ENCODE results near the gene MROH9.

MROH9 gene

GRCh38 chr1:171084091-171084490 is 148.8 kb downstream of the MROH9 start:
- DNase-seq (ENCODE audit: low read depth): no peak

DNA sequence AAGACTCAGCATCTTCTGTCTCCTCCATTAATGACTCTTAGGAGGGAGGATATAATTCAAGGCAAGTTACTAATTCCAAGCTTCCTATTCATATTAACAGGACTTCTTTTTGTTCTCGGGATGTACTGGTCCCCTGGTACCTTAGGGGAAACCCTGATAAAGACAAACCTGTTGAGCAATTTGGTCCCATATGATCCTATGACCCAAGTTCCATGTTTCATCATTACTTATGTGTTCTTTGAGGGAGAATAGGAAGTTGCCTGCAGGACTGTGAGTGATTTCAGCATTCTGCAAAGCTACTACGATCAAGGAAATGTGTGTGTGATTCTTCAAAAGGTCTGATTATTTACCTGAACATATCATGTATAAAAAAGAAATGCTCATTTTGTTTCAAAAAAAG is 149.5 kb downstream of the MROH9 start:
- no peak for DNase-seq (ENCODE audit: low read depth)

DNA sequence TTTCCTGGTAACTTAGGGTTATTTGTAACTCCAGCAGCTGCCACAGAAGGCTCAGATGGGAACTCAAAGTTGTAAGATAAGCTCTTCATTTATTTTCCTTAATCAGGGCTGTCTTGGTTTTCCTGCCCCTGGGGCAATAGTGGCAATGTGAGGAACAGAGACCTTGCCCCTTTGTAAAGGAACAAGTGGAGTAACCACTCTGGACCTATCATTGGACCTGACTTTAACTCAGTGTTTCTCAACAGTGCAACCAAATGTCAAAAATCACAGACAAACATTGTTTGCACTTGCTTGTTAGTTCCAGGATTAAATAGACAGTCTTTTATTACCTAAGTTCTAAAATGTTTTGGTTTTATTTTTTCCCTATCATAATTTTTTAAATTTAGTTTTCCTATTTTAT is 152.6 kb downstream of the MROH9 start:
- DNase-seq (ENCODE audit: low read depth): no peak

DNA sequence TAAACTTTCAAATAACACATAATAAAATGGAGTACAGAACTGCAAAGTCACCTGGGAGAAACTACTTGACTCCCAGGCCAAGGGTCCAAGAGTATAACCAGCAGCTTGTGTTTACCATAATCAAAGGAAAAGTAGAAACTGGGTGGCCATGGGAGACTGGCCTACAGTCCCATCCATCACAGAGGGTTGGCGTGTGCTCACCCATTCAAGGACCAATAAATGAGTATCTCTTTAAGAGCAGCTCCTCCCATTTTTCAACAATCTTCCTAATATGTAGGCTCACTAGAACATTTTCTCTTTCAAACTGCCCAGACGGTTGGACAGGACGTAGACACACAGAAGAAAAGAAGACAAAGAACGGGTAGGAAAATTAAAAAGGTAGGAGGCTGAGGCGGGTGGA is 155.3 kb downstream of the MROH9 start, which contains the start of gene FMO3:
TSS of gene FMO3 (plus strand) at position 302 of the 400 bp plus-strand sequence. CDS start 1,754 bp downstream, outside the sequence.
- no peak for DNase-seq (ENCODE audit: low read depth)

DNA sequence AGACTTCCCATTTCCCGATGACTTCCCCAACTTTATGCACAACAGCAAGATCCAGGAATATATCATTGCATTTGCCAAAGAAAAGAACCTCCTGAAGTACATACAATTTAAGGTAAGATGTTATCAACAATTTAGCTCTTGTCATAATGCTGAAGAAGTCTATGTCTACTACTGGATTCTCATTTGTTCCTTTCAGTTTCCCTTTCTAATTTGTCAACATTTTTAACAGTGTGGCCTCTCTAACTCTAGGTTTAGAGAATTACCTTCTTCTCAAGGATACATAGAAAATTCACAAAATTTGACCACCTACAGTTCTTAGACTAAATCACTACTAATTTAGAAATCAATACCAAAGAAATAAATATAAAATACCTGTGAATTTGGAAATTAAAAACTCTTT is 168.5 kb downstream of the MROH9 start:
- DNase-seq (ENCODE audit: low read depth): no peak

DNA sequence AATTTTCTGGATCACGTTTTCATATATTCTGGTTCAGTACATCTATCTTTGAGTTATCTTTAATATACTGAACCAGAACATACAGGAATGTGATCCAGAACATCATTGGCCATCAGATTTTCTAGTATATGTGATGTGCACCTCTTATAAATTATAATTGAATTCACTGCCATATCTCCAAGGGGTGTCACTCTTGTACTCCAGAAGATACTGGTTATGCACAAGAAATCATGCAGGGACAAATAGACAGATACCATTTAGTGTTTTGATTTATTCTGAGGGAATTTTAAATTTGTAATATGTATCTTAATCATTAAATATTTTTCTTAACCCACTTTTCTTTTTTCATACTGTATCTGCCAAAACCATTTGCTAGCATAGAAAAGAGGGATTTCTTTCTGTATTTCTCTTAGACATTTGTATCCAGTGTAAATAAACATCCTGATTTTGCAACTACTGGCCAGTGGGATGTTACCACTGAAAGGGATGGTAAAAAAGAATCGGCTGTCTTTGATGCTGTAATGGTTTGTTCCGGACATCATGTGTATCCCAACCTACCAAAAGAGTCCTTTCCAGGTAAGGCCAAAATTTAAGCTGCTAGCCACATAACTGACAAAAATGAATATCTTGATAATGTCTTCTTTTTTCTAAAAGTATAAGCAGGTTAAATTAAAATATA is 172.1 kb downstream of the MROH9 start:
- no peak for DNase-seq (ENCODE audit: low read depth)

- DNase-seq (ENCODE audit: low read depth): no peak
These were observed 172.6 kb downstream of the MROH9 start for GRCh38 chr1:171107969-171108368.

- no peak for DNase-seq (ENCODE audit: low read depth)
These were observed 174.6 kb downstream of the MROH9 start for GRCh38 chr1:171109966-171110365.

DNA sequence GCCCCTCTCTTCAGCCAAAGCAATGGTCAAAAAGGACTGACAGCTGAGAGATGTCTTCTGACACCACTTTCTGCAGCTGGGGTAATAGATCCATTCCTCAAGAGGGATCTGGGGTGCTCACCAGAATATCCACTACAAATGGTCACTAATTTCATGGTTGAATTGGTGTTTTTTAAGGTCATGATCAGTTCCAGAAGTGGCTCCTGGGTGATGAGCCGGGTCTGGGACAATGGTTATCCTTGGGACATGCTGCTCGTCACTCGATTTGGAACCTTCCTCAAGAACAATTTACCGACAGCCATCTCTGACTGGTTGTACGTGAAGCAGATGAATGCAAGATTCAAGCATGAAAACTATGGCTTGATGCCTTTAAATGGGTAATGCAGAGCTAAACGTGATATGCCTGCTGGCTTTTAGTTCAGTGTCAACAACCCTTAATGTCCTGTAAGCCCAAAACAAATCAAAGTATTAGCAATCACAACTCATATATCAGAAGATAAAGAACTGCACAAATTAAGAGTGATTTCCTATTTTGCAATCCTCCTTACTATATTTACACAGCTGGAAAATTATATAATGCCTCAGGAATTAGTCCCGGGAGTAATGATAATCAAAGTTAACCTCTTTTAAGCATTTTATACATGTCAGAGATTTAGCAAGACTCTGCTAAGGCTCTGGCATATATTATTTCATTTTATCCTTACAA is 175.4 kb downstream of the MROH9 start:
- no peak for DNase-seq (ENCODE audit: low read depth)

DNA sequence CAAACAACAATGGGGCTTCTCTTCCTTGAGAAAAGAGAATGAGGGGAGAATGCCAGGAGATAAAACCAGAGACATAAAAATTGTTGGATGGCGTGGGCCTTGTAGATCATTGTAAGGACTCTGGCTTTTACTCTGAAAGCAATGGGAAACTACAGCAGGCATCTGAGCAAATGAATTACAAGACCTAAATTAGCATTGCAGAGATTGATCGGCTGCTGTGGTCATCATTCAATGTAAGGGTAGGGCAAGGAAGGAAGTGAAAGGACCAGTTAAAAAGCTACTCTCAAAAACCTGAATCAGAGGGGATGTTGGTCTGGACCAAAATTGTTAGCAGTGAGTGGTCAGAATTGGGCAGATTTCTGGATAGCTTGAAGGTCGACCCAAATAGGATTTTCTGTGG is 176.8 kb downstream of the MROH9 start:
- no peak for DNase-seq (ENCODE audit: low read depth)

- DNase-seq (ENCODE audit: low read depth): no peak
These were observed 178.0 kb downstream of the MROH9 start for GRCh38 chr1:171113382-171113781.
